NCI-H748 treated with DMSO at 0.1 percent for 48 hours (cell line): ENCODE results near the gene HABP2.

Experiments used
- DNase-seq: peaks from one replicate; lab custom pipeline; 2025; lab: John Stamatoyannopoulos, UW

The HABP2 gene

GRCh38 chr10:113552701-113553100 lies at the start of gene HABP2:
Gene HABP2 (plus strand): TSS chr10:113553053. CDS start chr10:113553122, 69 bp downstream.
- no peak for DNase-seq

- DNase-seq, result no peak
These were observed 48.9 kb upstream of the HABP2 start for GRCh38 chr10:113503930-113504329.

DNA sequence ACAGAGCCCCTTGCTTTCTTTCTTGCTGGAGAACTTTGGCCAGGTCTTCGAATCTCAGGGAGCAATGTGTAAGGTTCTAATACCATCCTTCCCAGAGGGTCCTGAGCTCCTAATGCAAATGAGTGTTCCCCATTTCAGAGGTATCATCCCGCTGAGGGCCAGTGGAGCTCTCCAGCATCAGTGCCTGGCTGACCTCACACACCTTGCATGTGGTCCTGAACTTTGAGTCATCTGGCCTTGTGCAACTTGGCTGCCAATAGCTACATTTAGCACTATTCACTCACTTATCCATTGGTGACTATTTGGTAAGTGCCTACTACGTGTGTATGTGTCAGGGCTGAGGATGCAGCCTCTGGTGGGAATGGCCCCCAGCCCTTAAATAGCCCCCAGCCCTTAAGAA lies 48.4 kb upstream of the HABP2 start:
- DNase-seq, result no peak

DNA sequence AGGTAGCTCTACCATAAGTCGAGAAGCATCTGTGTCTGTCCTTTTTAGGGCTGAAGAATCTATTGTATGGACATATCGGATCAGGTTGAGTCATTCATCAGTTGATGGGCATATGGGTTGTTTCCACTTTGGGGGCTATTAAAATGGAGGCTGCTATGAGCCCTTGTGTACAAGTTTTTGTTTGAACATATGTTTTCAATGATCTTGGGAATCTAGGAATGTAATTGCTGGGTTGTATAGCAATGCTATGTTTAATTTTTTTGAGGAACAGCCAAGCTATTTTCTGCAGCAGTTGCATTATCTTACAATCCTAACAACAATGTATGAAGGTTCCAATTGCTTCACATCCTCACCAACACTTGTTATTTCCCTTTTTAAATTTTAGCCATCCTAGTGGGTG lies 46.4 kb upstream of the HABP2 start:
- DNase-seq, result no peak

DNA sequence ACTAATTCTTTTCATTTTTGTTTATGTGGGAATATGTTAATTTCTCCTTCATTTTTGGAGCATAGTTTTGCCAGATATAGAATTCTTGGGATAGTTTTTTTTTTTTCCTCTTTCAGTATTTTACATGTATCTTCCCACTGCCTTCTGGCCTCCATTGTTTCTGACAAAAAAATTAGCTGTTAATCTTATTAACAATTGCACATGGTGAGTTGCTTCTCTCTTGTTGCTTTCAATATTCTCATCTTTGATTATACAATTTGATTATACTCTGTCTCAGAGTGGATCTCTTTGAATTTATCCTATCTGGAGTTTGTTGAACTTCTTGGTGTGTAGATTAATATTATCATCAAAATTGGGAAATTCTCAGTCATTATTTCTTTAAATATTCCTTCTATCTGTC lies 41.4 kb upstream of the HABP2 start:
- no peak for DNase-seq

- no peak for DNase-seq
These were observed 37.7 kb upstream of the HABP2 start for GRCh38 chr10:113515161-113515560.

DNA sequence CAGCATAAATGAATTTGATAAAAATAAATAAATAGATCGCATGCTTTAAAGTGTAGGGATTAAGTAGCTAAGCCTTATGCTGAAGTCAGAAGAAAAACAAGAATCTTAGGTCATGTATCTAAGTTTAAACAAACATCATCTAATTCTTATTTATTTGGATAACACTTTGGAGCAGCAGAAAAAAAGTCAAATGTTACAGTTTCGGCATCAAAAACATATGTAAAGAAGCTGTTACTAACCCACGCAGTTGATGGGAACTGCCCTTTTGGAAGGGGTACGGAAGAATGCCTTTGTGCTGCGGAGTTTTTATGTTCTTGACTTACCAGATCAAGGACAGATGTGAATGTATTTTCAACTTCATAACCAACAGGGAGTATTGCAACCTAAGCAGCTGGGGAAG lies 37.3 kb upstream of the HABP2 start:
- no peak for DNase-seq

DNA sequence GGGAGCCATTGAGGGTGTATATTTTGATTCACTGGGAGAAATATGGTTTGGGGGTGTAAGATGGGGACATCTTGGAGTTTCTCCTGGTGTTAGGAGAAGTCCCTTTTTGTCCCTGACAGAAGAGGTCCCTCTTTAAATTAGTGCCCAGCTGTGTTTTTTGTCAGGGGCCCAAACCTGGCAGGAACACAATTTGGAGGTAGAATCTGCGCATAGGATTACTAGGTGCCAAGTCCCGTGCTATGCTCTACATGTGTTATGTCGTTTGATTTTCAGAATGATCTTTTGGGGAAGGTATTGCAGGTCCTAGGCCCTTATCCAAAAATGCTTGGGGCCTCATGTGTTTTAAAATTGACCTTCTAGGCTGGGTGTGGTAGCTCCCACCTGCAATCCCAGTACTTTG lies 36.8 kb upstream of the HABP2 start:
- no peak for DNase-seq

GRCh38 chr10:113517165-113517900 lies 35.5 kb upstream of the HABP2 start:
- no peak for DNase-seq

DNA sequence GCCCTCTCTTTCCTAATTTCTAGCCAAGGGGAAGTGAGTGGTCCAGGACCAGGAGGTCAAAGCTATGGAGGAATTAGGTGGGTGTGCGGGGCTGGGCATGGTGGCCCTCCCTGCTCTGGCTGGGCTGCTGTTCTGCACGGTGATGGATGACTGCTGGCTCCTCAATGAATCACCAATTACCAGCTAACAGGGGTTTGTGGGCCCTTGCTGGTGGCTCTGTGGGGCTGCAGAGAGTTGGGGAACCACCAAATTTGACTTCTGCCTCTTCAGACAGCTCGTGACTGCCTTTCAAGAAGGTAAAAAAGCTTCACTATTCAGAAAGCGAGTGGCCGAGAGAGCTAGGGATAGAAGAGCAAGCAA lies 35.0 kb upstream of the HABP2 start:
- no peak for DNase-seq

GRCh38 chr10:113518415-113518814 lies 34.4 kb upstream of the HABP2 start:
- no peak for DNase-seq

- DNase-seq, result no peak
These were observed 33.8 kb upstream of the HABP2 start for GRCh38 chr10:113518816-113519591.

DNA sequence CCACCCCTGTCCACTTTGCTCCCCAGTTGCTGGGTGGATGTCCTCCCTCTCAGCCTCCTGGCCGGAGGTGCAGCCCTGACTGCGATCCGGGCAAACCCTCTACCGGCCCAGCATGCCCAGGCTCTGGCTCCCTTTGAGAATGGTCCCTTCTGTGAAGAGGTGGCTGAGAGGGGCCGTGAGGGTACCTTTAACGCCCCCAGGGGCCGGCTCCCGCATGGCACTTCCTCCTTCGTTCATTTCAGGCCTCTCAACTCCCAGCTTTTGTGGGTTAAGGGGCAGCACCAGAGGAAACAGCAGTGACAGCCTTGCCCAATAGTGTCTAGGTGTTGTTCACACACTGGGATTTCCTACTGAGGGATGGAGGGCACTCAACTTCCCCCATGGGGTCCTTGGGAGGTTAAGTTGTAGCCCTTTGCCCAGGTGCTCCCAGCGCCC lies 33.2 kb upstream of the HABP2 start:
- DNase-seq, result no peak

- no peak for DNase-seq
These were observed 32.6 kb upstream of the HABP2 start for GRCh38 chr10:113520261-113520660.

DNA sequence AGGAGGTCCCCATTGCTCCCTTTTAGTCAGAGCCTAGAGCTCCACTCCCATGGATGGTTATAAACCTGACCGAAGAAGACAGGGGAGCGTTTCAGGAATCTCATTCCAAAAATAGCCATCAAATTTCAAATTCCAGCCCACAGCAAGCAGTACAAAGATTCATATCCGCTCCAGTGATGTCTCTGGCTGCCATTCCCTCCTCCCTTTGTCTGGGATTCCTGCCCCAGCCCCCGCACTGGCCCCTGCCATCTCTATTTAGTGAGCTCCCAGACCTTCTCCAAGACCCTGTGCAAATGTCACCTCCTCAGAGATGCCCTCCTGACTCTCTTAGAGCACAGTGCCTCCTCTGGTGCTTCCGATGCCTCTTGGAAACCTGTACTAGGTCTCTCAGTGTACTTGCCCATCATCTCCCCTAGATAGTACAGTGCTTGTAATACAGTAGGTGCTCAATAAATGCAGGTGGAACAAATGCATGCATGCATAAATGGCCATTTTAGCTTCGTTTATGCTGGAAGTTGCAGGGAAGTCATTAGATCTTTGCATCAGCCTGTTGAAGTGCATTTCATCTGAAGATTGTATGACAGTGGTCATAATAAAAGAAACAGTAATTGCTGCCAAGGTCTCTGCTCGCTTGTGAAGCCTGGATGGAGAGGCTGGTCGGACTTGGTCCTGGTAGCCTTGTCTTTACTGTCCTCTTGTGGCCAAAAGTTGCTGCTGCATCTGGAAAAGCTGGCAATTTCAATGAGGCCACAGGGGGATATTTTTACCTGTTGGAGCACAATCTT lies 32.0 kb upstream of the HABP2 start:
- DNase-seq, result peak; percentile 1

GRCh38 chr10:113521475-113521795 lies 31.4 kb upstream of the HABP2 start:
- no peak for DNase-seq

DNA sequence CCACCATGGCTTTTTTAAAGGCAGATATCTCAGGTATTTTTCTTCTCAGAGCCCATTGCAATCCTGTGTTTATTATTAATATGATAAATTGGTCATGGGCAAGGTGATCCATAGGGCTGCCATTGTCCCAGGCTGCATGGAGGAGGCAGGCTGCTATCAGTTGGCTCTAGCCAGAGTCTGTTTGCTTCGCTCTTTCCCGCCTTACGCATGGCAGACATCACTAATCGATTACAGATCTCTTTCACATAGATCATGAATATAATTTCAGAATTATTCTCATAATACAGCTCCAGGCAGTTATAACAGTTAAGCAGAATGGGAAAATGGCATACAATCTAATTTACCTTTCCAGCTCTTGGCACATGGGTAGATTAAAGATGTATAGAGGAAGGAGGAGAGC lies 30.4 kb upstream of the HABP2 start:
- DNase-seq, result no peak

- no peak for DNase-seq
These were observed 29.8 kb upstream of the HABP2 start for GRCh38 chr10:113523071-113523470.

DNA sequence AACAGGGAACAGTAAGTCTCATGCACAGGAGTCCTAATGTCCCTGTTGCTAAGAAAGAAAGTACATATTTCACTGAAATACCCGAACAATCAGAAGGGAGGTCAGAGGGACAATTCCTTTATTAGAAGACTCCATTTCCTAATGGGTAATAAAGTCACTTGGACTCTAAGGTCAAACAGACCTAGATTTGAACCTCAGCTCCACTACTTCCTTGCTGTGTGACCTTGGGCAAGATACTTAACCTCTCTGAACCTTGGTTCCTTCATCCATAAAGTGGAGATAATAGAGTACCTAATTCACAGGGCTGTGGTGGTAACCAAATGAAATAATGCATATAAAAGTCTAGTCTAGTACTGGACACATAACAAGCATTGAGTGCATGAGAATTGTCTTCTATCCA lies 29.2 kb upstream of the HABP2 start:
- no peak for DNase-seq

DNA sequence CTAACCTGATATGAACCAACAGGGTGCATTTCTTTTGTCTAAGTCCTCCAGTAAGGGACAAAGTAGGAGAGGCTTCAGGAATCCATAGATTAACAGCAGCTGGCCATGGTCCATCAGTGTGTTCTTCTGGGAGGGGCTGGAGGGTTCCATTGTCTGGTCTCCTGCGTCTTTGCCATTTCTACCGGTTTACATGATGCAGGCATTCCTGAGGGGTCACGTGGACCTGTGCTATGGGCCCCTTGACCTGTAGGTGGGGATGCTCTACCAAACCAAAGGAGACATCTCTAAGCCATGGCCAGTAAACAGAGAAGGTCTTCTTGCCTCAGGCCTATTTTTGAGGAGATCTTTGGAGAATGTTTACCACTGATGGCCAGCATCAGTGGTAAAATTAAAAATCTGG lies 28.7 kb upstream of the HABP2 start:
- no peak for DNase-seq

DNA sequence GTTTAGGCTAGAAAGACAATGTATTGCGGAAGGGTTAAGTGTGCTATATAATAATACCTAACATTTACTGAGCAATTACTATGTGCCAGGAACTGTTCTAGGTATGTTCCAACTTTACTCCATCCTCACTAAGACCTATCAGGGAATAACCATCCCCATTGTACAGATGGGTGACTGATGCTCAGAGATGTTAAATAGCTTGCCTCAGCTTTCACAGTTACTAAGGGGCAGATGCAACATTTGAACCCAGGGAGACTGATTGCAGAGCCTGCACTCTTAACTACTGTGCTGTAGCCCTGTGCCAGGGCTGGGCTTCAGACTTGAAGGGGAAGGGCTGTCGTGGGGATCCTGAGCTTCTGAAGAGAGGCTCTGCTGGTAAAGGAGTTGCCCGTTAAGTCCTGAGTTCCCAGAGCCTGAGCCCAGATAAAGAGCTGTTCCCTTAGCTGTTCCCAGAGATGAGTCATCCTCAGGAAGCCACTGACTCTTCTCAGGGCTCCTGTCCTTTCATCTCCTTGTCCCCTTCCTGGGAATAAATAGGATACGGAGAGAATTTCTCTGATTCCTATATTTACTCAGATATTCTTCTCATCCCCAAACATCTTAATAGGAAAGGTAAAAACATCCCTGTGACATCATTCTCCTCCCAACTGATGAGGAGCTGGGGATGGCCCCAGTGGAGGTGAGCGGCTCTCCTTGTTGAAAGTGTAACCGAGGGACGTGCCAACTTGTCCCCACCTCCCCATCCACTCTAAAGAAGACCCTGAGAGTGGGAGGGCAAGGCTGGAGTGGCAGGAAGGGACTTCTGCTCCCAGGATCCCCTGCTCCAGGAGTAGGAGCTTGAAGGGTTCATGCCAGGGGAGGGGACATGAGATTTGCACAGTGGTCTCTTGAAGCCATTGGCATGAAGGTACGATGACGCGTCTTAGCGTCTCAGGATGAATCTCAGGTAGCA lies 28.0 kb upstream of the HABP2 start:
- no peak for DNase-seq

- no peak for DNase-seq
These were observed 27.1 kb upstream of the HABP2 start for GRCh38 chr10:113525713-113526112.
